NCI-H82 treated with DMSO at 0.1 percent for 48 hours (cell line): Measurements from ENCODE around the gene GRM4.
A peak's percentile ranks its signal among the peaks of the same experiment; 100 is the strongest.
"Not testable (repeated sequence)": the region's sequence is repeated elsewhere in the genome, so short reads cannot be mapped to it uniquely, and the experiment has no call there.

ENCODE experiments used
- DNase-seq: peaks from one replicate; lab custom pipeline; 2025; ENCODE audit not compliant: unreplicated experiment; lab: John Stamatoyannopoulos, UW

The GRM4 gene

DNA sequence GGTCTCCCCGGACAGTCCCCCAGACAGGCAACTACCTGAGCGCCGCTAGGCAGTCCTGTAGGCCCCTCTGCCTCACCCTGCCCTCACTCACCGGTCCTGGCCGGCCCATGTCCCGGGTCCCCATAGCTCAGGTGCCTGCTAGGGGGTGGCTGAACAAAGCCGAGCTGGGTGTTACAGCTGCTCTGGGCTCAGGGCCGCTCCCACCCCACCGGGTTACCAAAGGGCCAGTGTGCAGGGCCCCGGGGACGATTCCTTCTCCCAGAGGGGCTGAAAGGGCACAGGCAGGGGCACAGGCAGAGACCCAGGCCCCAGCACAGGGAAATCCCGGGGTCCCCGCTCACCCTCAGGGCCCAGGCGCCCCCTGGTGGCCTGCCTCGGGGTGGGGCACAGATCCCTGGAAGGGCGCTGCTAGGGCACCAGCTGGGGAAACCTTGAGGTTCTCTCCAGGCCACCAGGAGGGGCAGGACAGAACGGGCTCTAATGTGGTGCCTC lies 118.4 kb downstream of the GRM4 start:
- DNase-seq = no peak

DNA sequence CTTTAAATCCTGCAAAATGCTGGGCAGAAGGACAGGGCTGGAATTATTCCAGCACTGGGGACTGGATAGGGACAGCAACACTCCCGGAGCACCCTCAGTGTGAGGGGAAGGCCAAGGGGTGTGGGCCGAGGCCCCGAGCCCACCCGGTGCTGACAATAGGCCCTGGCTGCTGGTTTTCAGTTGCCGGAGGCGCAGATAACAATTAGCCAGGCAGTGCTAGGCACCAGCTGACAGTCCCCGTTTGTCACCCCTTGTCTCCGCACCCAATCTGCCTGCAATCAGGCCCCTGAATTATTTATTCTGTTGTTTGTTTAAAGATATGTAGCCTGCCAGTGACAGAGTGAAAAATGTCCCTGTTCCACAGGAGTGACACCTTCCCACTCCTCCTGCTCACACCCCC lies 120.0 kb downstream of the GRM4 start:
- no peak for DNase-seq

DNA sequence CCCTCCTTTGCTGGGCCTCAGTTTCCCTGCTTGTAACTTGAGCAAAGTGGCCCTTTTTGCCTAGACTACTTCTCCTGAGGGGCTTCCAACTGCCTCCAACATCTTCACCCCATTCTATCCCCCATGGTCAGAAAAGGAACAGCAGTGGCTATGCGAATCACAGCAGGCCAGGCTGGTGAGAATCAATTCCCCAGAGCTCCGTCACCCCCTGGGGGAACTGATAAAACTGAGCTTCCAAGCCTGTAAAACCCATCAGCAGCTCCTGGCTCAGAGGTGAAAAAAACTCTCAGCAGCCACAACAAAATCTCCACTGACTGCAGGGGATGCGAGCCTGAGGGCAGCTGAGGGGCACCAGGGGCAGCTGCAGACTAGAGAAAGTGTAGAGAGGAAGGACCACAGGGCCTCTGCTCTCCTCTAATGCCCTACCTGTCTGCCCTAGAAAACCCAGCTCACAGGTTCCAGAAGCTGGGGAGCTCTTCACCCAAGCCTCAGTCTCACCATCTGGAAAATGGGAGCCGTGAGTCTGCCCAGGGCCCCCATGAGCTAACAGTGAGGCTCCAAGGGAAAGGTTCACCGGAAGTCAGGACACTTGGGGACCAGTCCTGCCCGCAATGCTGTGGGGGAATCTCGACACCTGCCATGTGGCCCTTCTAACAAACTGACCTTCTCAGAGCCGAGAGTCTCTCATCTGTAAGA lies 120.6 kb downstream of the GRM4 start:
- DNase-seq = no peak

DNA sequence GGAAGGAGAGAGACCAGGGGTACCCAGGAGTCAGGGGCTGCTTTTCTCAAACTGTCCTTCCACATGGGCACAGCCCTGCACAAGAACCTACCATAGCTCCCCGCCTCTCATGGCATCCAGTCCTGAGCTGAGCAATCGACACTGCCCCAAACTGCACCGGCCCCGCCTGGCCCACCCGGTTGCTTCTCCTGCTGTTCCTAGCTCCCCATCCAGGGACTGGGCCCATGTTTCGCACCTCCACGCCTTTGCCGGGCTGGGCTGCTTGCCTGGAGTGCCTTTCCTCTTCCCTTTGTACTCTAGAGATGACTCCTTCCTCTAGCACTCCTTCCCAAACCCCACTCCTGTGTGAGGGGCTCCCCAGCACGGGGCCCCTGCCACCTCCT lies 123.0 kb downstream of the GRM4 start:
- DNase-seq = no peak

DNA sequence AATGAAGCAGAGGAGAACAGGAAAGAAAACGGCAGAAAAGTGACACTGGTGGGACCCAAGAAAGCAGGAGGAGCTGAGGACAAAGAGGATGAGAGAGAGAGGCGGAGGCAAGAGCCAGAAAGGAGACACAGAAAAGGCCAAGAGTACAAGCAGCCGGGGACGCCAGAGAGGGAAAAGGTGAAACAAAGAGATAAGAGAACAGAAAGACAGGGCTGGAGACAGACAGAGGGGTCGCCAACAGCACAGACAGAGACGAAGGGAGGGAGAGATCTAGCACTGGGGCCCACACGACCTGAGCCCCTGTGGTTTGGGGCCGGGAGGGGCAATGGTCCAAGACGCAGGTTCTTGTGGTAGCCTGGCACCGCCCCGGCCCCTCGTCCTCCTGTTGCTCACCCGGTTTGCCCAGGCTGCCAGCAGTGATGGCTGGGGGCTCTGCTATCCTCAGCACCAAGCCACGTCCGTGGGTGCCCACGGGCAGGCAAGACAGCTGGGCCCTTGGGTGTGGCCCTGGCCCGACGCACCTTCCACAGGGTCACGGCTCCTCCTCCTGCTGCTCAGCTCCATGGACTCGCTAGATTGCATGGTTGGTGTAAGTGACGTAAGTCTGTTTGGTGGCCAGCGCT lies 123.5 kb downstream of the GRM4 start:
- DNase-seq = no peak

DNA sequence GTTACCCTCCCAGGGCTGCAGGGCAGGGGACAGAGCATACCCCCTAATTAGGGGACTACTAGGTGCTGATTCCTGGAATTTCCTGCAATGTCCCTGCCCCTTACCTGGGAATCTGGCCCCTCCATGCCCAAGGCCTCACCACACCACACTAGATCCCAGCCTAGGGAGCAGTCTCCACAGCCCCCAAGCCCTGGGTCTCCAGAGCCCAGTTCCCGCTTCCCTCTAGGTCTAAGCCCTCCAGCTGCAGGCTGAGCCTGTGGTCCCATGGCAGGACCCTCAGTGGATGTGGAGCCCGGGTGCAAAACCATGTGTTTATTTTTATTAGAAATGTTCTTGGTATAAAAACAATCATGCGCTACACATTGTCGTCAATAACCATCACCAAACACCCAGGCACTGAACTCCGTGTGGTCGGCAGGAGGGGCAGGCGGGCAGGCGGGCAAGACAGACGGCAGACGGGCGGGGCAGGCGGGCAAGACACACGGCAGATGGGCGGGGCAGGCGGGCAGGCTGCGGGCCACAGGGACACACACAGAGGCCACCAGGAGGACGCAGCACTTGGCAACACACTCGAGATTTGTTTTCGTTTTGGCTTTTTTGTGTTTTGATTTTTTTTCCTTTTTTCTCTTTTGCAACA lies 124.2 kb downstream of the GRM4 start:
- DNase-seq = no peak

DNA sequence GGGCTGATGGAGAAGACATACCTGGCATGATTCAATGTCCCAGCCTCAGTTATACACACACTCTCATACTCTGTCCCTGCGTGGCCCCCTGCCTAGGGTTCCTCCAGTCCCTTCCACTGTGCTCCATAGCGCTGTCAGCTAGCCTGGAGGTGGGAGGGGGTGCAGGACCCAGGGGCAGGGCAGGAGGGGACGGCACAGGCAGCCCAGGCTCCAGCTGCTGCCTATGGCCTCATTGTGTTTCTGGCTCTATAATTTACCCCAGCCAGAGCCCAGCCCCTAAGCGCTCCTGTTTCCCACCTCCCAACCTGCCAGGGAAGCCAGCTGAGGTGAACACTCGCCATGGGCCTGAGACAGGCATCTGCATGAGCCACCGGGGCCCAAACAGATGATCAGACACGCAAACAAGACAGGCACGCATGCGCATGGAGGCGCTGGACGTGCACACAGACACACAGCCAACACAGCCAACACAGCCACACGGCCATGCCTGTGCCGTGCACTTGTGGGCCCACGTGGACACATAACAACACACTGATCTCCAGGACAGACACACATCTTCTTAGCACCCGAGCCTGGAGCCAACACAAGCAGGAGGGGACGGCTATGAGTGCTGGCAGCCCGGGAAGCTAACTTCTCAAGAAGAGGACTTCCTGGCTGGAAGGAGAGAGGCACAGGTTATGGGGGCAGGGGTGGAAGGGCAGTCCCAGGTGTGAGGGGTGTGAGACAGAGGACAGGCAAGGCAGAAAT lies 124.9 kb downstream of the GRM4 start:
- no peak for DNase-seq

DNA sequence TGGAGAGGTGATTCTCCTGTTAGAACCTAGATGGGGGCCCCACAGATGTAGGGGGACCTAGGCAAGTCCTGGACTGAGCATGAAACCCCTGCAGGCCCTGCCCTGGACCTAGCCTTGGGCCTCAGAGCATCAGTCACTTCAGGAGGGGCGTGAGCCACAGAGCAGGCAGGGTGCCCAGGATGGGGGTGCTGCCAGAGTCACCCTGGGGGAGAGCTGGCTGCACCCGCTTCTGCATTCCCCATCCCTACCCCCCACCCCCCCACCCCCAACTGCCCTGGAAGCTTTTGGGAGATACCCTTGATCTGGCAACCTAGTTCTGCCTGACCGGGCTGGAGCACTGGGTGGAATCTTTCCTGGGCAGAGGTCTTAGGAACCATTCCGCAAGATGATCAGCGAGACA lies 125.6 kb downstream of the GRM4 start:
- DNase-seq = no peak

DNA sequence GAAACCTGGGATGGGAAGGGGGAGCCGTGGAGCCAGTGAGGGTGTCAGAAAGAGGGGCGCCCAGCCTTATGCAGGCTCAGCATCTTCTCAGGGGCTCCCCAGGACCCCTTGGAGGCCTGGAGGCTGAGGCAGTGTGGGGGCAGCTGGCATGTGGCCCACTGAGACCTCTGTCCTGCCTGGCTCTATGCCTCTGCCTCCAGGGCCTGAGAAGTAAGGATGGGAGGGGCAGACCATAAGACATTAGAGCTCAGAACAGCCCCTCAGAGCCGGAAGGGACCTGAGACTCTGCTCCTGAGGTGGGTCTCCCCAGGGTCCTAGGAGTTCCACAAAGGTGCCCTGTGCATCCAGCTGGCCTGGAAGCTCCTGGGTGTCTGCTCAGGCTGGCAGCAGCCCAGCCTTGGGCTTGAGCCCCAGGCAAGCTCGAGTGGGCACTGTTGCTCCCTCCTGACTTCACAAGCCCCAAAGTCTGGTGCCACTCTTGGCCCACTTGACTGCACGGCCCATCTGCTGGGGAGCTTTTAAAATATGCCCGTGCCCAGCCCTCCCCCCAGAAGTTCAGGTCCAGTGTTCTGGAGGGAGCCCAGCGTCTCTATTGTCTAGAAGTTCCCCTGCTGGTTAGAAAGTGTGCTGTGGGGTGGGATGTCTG lies 126.8 kb downstream of the GRM4 start:
- DNase-seq = no peak

DNA sequence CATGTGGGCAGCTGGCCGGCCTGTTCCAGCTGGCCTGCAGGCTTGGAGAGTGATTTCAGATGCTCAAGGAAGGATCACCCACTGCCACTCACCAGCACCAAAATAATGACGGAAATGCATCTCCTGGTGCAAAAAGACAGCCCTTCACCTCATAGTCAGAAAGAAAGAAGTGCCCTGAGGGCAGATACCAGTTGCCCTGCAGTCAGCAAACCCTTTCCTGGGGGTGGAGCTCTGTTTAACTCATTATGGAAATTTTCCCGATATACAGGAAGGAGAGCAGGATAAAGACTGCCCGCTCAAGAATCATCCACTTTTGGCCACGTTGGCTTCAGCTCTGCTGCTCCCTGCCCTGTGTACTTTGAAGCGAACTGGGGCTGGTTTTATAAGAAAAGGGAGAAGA lies 127.9 kb downstream of the GRM4 start:
- no peak for DNase-seq

DNA sequence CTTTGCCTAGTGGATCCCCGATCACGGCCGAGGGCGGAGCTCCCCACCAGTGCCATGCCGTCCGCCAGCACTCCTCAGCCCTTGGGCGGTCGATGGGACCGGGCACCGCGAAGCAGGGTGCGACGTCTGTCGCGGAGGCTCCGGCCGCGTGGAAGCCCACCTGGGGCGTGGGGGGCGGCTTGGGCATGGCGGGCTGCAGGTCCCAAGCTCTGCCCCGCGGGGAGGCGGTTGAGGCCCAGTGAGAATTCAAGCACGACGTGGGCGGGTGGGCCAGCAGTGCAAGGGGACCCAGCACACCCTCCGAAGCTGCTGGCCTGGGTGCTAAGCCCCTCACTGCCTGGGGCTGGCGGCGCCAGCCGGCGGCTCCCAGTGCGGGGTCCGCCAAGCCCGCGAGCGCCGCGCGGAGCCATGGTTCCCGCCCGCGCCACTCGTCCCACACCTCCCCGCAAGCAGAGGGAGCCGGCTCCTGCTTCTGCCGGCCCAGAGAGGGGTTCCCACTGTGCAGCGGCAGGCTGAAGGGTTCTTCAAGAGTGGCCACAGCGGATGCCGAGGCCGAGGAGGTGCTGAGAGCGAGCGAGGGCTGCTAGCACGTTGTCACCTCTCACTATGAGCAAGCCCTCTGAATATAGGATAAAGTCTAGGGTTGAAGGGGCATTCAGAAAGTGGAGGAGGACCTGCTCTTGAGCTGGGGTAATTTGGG lies 128.6 kb downstream of the GRM4 start:
- DNase-seq = no peak

DNA sequence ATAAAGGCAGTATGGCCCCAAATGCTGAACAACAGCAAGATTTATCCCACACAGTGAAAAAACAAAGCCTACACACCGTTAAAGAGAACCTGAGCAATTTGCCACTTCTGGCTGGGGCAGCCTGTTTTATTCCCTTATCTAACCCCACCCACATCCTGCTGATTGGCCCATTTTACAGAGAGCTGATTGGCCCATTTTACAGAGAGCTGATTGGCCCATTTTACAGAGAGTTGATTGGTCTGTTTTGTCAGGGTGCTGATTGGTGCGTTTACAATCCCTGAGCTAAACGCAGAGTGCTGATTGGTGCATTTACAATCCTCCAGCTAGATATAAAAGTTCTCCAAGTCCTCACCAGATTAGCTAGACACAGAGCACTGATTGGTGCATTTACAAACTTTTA lies 129.3 kb downstream of the GRM4 start:
- DNase-seq = not testable (repeated sequence)

DNA sequence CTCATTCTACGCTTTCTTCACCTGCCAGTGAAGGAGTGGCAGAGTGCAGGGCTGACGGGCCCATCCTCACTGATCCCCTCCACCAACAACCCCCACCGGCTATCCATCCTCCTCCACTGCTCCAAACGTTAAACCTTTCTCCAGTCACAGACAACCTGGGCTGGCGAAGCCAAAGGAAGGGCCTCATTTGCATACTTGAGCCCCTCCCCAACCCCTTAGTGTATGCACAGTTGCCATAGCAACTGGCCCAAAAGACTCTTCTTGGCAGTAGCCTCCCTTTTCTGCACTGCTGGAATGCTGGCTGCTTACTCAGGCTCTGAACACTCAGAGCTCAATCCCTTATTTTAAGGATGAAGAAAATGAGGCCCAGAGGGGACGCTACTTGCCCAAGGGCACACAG lies 130.3 kb downstream of the GRM4 start:
- DNase-seq = no peak

DNA sequence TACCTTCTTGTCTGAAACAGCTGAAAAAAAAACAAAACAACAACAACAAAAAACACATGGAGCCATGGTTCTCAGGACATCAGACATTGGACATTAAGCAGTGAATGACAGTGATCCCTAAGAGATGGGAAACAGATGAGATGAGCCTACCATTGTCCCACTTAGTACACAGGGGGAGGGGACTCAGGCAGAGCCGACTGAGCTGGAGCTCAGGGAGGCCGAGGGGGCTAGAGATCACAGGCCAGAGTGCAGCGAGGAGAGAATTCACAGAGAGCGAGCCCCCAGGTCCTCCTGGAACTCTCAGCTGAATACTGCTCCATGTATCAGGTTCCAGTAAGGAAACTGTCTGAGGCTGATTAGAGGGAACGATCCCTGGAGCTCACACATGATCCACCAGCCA lies 134.6 kb downstream of the GRM4 start:
- DNase-seq = peak; percentile 39

DNA sequence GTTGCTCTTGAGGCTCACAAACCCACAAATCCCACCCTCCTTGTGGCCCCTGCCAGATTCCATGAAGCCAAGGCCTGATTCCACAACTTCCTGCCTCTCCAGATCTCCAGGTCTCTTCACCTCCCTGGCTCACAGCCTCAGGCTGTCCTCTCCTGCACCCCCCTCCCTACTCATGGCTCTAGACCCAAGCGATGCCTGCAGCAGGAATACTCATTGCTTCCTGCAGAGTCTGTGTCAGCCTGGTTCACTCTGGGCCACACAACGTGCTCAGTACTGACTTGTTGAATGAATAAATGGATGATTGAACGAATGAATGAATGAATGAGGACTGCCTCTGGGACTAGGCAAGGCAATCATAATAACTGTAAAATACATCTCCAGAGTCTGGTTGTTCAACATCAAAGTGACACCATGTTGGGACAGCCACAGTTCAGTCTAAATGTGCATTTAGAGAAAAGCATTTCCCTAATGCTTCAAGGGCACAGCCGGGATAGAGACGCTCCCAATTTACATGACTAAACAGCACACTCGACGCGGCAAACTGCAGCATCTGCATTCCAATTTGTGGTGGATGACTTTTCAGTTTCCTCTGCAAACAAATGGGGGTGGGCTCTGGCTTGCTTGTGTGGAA lies 139.9 kb downstream of the GRM4 start:
- no peak for DNase-seq

DNA sequence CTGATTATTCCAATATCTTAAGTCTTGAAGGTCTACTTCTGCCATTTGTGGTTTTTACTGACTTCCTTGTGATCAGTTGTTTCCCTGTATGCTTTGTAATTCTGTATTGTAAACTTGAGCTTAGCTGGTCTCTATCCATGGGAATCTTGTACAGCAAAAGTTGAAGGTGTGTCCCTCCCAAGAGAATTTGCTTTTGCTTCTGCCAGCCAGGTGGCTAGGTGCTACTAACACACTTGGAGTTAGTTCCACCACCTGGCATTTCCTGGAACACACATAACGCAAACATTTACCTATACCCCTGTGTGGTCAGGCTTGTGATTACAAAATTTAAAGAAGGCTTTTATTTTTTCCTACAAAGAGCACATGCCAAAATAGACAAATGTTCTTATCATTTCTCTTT lies 141.2 kb downstream of the GRM4 start:
- DNase-seq = no peak

DNA sequence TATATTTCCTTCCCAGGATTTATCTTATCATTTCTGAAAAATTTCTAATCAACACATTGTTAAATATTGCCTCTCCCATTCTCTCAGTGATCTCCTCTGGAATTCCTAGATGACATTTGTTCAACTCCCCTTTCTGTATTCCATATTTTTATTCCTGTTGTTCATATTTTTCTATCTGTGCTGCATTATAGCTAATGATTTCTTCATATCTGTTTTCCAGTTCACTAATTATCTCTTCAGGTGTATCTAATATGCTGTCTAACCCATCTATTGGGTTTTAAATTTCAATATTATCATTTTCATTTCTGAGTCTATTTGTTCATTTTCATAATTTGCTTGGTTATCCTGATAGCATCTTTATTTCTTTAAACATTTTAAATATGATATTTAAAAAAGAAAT lies 141.9 kb downstream of the GRM4 start:
- no peak for DNase-seq

DNA sequence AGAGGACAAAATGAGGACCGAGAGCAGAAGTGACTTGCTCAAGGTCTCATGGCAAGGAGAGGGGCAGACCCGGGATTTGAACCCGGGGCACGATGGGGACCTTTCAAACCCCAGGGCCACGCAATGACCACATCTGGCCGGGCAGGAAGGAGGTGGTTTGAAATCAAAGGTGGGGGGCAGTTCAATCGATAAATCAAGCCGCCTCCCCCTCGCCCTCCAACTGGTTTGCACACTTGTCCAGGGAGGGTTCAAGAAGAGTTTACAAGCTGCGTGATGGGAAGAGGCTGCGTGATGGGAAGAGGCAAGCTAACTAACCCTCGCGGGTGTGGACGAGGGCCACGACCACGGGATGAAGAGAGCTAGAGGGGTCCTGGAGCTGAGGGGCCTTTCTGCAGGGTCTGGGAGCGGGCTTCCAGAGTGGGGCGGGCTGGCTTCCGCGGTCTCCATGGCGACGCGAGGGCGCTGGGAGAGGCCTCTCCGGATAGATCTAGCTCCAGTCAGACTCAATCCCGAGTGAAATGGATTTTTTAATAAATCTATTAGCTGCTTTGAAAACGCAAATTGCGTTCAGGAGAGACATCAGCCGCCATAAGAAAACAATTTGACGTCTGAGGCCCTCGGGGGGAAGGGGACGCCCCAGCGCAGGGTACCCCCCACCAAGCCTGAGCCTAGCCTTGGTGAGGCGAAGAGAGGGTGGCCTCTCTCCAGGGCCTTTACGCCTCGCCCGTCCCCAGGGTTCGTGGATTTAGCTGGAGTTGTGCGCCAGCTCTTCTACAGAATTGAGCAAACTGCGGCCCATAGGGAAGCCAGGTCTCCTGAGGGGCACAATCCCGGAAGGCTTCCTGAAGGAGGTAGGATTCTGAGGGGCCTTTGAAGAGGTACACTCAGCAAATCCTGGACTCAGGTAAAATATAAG lies 143.9 kb downstream of the GRM4 start:
- no peak for DNase-seq

DNA sequence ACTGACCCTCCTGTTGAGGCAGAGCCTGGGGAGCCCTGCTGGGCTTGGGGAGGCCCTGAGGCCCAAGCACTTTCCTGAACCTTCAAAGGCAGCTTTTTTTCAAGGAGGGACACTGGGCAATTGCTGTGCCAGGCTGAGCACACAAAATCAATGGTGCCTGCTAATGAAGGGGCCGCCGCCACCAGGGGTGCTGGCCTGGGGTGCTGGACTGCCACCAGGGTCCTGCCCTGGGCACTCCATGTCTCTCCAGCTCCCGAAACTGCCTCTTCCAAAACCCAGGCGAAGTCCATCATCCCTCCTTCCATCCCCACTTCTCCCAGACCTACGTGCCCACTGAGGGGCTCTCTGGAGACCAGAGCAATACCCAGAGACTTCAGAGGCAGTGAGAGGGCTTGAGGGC lies 145.6 kb downstream of the GRM4 start:
- no peak for DNase-seq
